Mucosa of stomach (tissue), 1 donor: ENCODE data around the gene BABAM2.

ENCODE experiments used
- H3K27me3 ChIP-seq: one replicate; pipeline ENCODE4 v1.7.0; 2013; ENCODE audit warnings: mild to moderate bottlenecking, low read length; ENCODE audit not compliant: control insufficient read depth, insufficient read depth
- H3K36me3 ChIP-seq: one replicate; pipeline ENCODE4 v1.7.0; 2013; ENCODE audit warnings: low read length; ENCODE audit not compliant: control insufficient read depth, insufficient read depth
- H3K4me1 ChIP-seq: one replicate; pipeline ENCODE4 v1.7.0; 2013; ENCODE audit warnings: mild to moderate bottlenecking, low read length; ENCODE audit not compliant: control insufficient read depth, insufficient read depth
- H3K4me3 ChIP-seq: one replicate; pipeline ENCODE4 v1.7.0; 2013; ENCODE audit warnings: low read length
- H3K9ac ChIP-seq: one replicate; pipeline ENCODE4 v1.7.0; 2013; ENCODE audit warnings: mild to moderate bottlenecking, low read length, moderate library complexity
- H3K9me3 ChIP-seq: one replicate; pipeline ENCODE4 v1.7.0; 2013; ENCODE audit warnings: mild to moderate bottlenecking, low read length, moderate library complexity; ENCODE audit not compliant: control insufficient read depth
- donor health status: Pancreatic carcinoma.

Gene BABAM2

DNA sequence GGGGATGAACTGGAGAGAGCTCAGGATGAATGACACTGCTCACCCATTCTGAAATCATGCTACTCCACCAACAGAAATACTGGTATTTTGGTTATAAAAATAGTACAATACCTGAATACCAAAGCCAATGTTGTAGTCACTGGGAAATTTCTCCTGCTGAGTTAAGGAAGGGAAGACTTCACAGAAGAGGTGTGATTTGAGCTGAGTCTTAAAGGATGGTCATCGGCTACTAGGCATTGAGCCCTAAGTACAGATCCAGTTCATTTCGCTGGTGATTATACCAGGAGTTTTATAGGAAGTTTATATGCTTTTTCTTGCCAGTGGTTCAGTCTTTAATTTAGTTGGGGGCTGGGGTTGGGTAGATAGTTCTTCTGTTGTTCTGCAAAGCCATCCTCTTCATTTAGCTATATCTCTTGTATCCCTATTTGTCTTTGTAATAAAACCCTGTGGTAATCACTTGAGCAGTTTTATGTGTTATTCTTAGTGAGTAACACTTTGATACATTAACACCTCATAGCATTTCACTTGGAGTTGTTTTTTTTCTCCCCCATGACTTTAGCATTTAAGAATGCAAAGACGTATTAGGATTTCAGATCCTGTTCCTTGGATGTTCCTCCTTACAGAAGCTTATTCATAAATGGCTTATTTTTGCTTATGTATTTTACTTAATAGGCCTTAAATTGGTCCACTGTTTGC lies 262.2 kb downstream of the BABAM2 start:
- Histone ChIP-seq H3K9me3 (peaks cover 4% of the 10 kb centered on the region), H3K4me1 (peaks cover 8% of the 10 kb centered on the region), H3K27me3 (no peaks in the 10 kb centered on the region), H3K36me3 (no peaks in the 10 kb centered on the region), H3K4me3 (no peak overlapping the region), H3K9ac (no peak overlapping the region)

DNA sequence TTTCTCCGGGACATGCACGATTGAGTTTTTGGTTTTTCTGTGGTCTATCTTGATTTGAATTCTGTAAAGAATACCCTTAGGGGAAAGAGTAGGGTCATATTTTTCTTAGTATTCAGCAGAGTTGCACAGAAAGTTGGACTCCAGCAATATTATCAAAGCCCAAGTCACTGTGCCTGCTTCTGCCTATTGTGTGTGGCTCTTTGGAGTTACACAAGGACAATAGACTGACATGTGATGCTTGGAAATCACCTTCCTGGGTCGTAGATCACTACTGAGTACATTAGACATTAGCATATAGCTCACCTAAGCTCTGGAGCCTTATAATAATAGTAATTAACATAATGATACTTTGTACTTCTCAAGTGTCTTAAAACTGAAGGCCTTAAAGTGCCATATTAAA lies 263.3 kb downstream of the BABAM2 start:
- peaks cover 4% of the 10 kb centered on the region for H3K9me3 ChIP-seq

DNA sequence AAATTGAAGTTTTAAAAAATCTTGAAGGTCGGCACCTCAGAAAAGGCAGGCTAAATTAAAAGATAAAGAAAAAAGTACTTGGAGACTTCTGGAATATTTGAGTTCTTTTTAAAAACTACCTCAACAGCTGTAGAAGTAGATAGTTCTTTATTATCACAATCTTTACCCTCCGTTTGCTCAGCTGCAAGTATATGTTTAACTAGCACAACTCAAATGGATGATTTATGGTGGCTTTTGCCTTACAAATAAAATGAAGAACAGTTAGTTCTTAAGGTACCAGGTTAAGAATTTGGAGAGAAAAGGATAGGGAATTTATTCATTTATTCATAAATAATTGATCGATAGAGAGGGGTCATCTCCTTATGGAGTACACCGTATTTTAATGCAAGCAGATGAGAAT lies 264.6 kb downstream of the BABAM2 start:
- Histone ChIP-seq H3K27me3 (no peaks in the 10 kb centered on the region), H3K4me3 (no peak overlapping the region), H3K36me3 (no peaks in the 10 kb centered on the region), H3K4me1 (peaks cover 8% of the 10 kb centered on the region), H3K9ac (no peak overlapping the region), H3K9me3 (peaks cover 4% of the 10 kb centered on the region)

More for the DNA sequence above, 263.3 kb downstream of the BABAM2 start:
- Histone ChIP-seq H3K4me1 (peaks cover 8% of the 10 kb centered on the region), H3K4me3 (no peak overlapping the region), H3K27me3 (no peaks in the 10 kb centered on the region), H3K9ac (no peak overlapping the region), H3K36me3 (no peaks in the 10 kb centered on the region)

DNA sequence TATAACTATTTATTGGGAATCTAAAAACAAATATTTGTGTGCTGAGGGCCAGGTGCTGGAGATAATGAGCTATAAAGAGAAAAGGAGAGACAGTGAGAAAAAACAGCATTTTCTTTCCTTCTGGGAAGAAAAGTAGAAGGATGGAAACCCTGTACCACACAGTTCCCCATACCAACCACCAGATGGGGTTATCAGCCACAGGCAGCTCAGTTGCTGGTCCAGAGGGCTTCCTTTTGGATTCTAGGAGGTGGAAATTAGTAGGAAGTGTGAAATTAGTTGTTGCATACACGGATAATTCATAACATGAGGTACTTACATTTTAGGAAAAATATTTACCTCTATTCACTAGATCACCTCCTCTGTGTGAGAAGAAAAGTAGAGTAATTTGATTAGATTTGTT lies 265.1 kb downstream of the BABAM2 start:
- Histone ChIP-seq H3K27me3 (no peaks in the 10 kb centered on the region), H3K9me3 (peaks cover 4% of the 10 kb centered on the region), H3K36me3 (no peaks in the 10 kb centered on the region), H3K4me1 (peaks cover 8% of the 10 kb centered on the region), H3K4me3 (no peak overlapping the region), H3K9ac (no peak overlapping the region)

DNA sequence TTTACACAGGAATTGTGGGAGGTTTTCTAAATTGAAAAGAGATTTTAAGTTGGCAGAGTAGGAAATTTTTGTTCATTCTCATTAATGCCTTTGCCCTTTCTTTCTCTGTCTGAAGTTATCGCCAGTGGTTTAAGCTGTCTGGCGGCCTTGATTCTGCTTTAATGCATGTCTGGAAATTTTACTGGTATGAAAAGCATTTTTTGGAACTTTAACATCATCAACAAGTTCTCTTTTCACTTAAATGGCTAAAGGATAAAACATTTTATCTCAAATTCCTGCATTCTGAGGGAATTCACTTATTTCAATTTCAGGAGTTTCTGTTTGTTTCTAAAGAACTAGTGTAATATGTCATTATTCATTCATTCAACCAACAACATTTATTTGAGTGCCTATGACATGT lies 268.3 kb downstream of the BABAM2 start:
- no peak overlapping the region for H3K4me3 ChIP-seq

DNA sequence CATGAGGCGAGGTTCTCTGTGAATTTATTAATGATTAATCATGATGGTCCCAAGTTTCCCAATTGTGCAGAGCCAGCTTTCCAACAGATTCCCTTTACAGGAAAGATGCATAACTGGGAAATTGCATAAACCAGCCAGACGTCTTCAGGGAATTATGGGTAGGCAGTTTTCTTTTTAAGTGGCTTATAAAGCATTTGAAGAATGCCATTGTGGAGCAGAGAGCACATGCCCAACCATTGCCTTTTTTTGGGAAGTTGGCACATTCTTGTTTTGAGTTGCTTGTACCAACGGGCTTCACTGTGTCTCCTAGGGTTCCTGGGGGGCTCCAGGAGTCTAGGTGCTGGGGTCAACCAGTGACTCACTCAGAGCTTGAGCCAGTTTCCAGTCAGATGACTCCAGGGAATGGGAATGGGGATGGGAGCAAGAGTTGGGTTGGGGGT lies 270.5 kb downstream of the BABAM2 start:
- Histone ChIP-seq H3K36me3 (no peaks in the 10 kb centered on the region), H3K9ac (no peak overlapping the region), H3K27me3 (no peaks in the 10 kb centered on the region), H3K4me1 (peaks cover 6% of the 10 kb centered on the region), H3K4me3 (no peak overlapping the region), H3K9me3 (no peaks in the 10 kb centered on the region)

More for the DNA sequence above, 268.3 kb downstream of the BABAM2 start:
- Histone ChIP-seq H3K27me3 (no peaks in the 10 kb centered on the region), H3K4me1 (peaks cover 14% of the 10 kb centered on the region), H3K9me3 (peaks cover 4% of the 10 kb centered on the region), H3K9ac (no peak overlapping the region), H3K36me3 (no peaks in the 10 kb centered on the region)

DNA sequence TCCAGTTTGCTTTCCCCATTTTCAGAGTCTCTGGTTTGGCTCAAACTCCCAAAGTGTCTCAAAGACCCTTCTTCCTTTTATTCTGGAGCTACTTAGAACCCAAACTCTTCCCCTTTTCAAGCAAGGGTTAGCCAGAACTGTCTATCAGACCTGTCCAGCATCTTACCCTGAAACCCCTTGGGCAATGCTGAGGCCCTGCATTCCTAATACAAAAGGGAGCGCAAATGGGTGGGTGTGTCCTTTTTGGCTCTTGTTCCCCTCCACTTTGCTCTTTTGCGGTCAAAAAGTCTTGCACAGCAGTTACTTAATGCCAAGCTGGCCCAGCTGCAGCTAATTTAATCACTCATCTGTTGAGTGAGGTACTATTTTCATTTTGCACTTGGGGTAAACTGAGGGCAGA lies 270.9 kb downstream of the BABAM2 start:
- H3K4me1 ChIP-seq = peaks cover 6% of the 10 kb centered on the region
- H3K9me3 ChIP-seq = no peaks in the 10 kb centered on the region
- H3K9ac ChIP-seq = no peak overlapping the region
- H3K36me3 ChIP-seq = no peaks in the 10 kb centered on the region
- H3K27me3 ChIP-seq = no peaks in the 10 kb centered on the region
- H3K4me3 ChIP-seq = no peak overlapping the region

DNA sequence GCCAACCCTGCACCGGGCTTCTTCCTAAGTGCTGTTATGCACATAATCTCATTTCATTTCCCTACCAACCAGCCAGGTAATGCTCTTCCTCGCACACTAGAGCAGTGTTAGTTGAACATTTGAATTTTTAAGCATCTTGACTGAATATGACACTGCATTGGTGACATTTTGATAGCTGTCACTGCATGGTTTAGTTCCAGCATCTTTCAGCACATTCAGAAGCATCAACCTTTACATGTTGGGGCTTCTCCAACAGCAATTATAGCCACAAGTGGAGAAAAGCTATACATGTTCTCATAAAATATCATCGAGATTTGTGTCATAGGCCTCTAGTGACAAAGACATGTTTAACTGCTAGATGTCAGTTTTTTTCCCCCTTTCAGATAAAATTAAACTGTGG lies 272.0 kb downstream of the BABAM2 start:
- Histone ChIP-seq H3K9ac (no peak overlapping the region), H3K4me3 (no peak overlapping the region), H3K4me1 (peaks cover 6% of the 10 kb centered on the region), H3K36me3 (no peaks in the 10 kb centered on the region), H3K9me3 (no peaks in the 10 kb centered on the region), H3K27me3 (no peaks in the 10 kb centered on the region)

DNA sequence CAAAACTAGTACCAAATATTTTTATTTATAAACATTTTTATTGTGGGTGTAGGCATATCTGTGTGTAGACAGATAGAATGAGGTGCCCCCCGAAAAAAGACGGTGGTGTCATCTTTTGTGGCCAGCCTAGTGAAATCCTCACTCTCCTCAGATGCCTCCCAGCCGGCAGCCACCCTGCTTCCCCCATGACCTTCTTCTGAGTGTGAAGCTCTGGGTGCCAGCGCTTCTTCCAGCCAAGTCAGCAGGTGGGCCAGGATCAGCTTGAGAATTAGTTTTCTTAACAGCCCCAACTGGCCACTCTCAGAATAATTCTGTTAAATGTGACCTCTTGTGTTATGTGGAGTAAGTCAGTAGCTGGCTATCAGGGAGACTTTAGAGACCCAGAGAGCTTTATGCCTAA lies 272.5 kb downstream of the BABAM2 start:
- Histone ChIP-seq H3K36me3 (no peaks in the 10 kb centered on the region), H3K9ac (no peak overlapping the region), H3K27me3 (no peaks in the 10 kb centered on the region), H3K9me3 (no peaks in the 10 kb centered on the region), H3K4me1 (peaks cover 6% of the 10 kb centered on the region), H3K4me3 (no peak overlapping the region)

DNA sequence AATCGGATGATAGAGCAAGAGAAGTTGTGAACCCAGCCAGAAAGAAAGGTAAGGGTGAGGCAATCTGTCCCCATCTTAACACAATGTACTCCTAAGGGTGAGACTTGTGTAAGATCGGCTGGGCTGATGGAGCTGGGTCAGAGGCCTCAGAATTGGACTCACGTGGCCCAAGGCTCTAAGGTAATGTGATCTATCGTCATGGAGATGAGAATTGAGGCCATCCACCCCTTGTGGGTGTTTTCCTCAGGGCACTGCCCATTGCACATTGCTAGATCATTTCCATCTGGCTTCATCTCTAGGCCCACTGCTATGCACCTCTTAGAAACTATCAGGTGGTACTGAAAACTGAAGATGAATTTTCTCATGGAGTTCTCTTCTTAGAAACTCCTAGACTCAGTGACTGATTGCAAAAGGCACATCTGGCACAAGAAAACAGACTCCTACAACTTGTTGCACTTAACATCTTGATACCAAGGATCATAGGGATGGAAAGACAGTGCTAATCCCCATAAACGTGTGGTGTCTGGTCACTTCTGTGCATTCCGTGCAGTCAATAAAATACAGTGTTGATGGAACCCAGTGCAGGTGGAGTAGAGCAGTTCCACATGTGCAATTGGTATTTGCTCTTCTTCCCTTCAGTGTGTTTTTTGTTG lies 273.2 kb downstream of the BABAM2 start:
- Histone ChIP-seq H3K4me3 (no peak overlapping the region), H3K9ac (no peak overlapping the region), H3K36me3 (no peaks in the 10 kb centered on the region), H3K27me3 (no peaks in the 10 kb centered on the region), H3K9me3 (no peaks in the 10 kb centered on the region), H3K4me1 (peaks cover 6% of the 10 kb centered on the region)

DNA sequence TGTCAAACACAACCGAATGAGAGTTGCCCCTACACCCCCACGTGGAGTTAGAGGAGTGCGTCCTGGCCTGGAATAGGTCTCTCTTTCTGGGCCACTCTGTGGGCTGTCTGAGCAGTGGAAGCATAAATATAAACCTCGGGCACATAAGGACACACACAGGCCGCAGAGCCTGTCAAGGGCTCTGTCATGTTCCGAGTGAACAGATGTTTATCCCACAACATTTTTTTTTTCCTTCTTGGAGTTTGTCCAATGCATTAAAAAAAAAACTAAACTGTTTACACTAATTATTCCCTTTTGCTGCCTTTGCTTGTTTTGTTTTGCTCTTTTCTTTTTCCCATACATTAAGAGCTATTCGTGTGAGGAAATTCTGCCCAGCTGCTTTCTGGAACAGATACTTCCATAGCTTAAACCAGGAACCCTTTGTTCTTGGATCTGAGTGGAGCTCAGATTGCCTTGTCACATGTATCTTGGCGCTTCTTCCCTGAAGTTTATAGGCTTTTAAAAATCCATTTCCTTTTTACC lies 273.8 kb downstream of the BABAM2 start:
- H3K36me3 ChIP-seq = no peaks in the 10 kb centered on the region
- H3K9ac ChIP-seq = no peak overlapping the region
- peaks cover 6% of the 10 kb centered on the region for H3K4me1 ChIP-seq
- no peaks in the 10 kb centered on the region for H3K9me3 ChIP-seq
- no peak overlapping the region for H3K4me3 ChIP-seq
- H3K27me3 ChIP-seq = no peaks in the 10 kb centered on the region

DNA sequence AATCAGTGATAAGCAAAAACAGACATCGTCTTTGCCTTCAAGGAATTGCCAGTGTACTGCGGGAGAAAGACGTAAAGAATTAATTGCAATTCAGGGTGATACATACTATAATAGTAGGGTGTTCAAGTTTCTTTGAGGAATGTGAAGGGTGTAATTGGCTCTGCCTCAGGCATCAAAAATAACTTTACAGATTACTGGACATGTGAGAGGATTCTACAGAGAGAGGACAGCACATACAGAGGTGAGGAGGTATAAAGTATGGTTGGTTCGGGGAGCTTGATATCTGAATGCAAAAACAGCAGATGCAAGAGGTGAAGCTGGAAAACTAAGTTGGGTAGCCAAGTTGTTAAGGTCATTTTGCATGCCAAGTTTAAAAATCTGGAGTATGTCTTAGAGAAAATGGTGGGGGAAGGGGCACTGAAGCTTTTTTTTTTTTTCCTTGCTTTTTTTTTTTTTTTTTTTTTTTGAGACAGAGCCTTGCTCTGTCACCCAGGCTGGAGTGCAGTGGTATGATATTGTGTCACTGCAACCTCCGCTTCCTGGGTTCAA lies 274.6 kb downstream of the BABAM2 start:
- Histone ChIP-seq H3K9ac (no peak overlapping the region), H3K4me1 (peaks cover 6% of the 10 kb centered on the region), H3K36me3 (no peaks in the 10 kb centered on the region), H3K4me3 (no peak overlapping the region), H3K27me3 (no peaks in the 10 kb centered on the region), H3K9me3 (no peaks in the 10 kb centered on the region)
